Measurements from ENCODE around the gene CACNA1B.

GRCh38 chr9:138007918-138008841 is 130.6 kb downstream of the CACNA1B start:
- no peak for TF ChIP-seq MAFK (IDR thresholded peaks at IDR 0.05; ENCODE audit: partially characterized antibody)
- no peak for TF ChIP-seq EP300 (IDR thresholded peaks at IDR 0.05)
- TF ChIP-seq RNF2 (IDR thresholded peaks at IDR 0.05; ENCODE audit: borderline replicate concordance, low read depth): no peak
- TF ChIP-seq CTCF (IDR thresholded peaks at IDR 0.05): no peak
- no peak for TF ChIP-seq CHD2 (IDR thresholded peaks at IDR 0.05; ENCODE audit: low read length, partially characterized antibody)
